ENCODE data around the gene NKG7.

- TF ChIP-seq TAF1 (IDR thresholded peaks at IDR 0.05; ENCODE audit: borderline replicate concordance, insufficient read depth, low read length) (no peak), POLR2AphosphoS5 (IDR thresholded peaks at IDR 0.05; ENCODE audit: low read depth, low read length) (no peak)
These were observed 30.4 kb downstream of the NKG7 start, which contains the start of gene VSIG10L for GRCh38 chr19:51341976-51342580.

Data from PFSK-1 (cell line).